IMR-90 (cell line): ENCODE measurements around the gene PLN. TPM values are rescaled to one million over a fixed set of nuclear protein-coding genes. Genes with fewer than 3 reads are reported as not detected.

Experiments
- ATAC-seq: fragments of 200-7000 bp; cut with Tn5 transposase; 2 replicates; pipeline ENCODE4 v1.9.1; 2020; ENCODE audit warnings: low read depth, mild to moderate bottlenecking, moderate library complexity
- BruUV-seq: library from RNA; stranded (reverse); fragments of 400-500 nt; replicated peaks from 2 replicates; lab custom pipeline; 2021; lab: Mats Ljungman, UMichigan
- CTCF ChIA-PET: fragments of 300-600 bp; formaldehyde crosslinking; extraction: SDS; loops from one replicate; lab custom pipeline; 2021; ENCODE audit warnings: antibody characterized with exemption; lab: Yijun Ruan, JAX
- POLR2A ChIA-PET: fragments of 300-600 bp; sonication (Branson Sonifier 250); formaldehyde crosslinking; loops from one replicate; lab custom pipeline; 2022; ENCODE audit warnings: antibody characterized with exemption; ENCODE audit not compliant: unreplicated experiment; lab: Charles Lee
- DNase-seq: peaks from one replicate; pipeline ENCODE4 v3.0.0; 2013
- H2AFZ ChIP-seq: replicated peaks from 2 replicates; pipeline ENCODE3; 2013; ENCODE audit warnings: low read length, mild to moderate bottlenecking; ENCODE audit not compliant: poor library complexity
- H2AK5ac ChIP-seq: 2 replicates; pipeline ENCODE4 v1.6.1; 2013; ENCODE audit warnings: low read depth, low read length, inconsistent platforms
- H2AK9ac ChIP-seq: replicated peaks from 2 replicates; pipeline ENCODE3; 2013; ENCODE audit warnings: mild to moderate bottlenecking, low read depth, low read length, moderate library complexity; ENCODE audit not compliant: poor library complexity
- H2BK120ac ChIP-seq: 2 replicates; pipeline ENCODE4 v1.6.1; 2013; ENCODE audit warnings: low read depth, low read length, inconsistent platforms
- H2BK15ac ChIP-seq: 3 replicates; pipeline ENCODE4 v1.6.1; 2013; ENCODE audit warnings: low read depth, low read length, inconsistent platforms
- H2BK20ac ChIP-seq: 2 replicates; pipeline ENCODE4 v1.6.1; 2013; ENCODE audit warnings: low read depth, mild to moderate bottlenecking, inconsistent platforms, low read length, moderate library complexity
- H2BK5ac ChIP-seq: 2 replicates; pipeline ENCODE4 v1.6.1; 2013; ENCODE audit warnings: mild to moderate bottlenecking, low read depth, low read length, inconsistent platforms; ENCODE audit not compliant: poor library complexity, severe bottlenecking
- H3K14ac ChIP-seq: replicated peaks from 2 replicates; pipeline ENCODE4 v1.6.1; 2013; ENCODE audit warnings: low read depth, low read length, inconsistent platforms
- H3K18ac ChIP-seq: 2 replicates; pipeline ENCODE4 v1.6.1; 2013; ENCODE audit warnings: low read depth, low read length, control low read depth
- H3K23ac ChIP-seq: 2 replicates; pipeline ENCODE4 v1.6.1; 2013; ENCODE audit warnings: low read depth, low read length, inconsistent platforms
- H3K27ac ChIP-seq: 2 replicates; pipeline ENCODE4 v1.5.1; 2013; ENCODE audit warnings: mild to moderate bottlenecking, control low read depth, low read length; ENCODE audit not compliant: insufficient read depth
- H3K27me3 ChIP-seq: 2 replicates; pipeline ENCODE4 v1.6.1; 2013; ENCODE audit warnings: low read length; ENCODE audit not compliant: control insufficient read depth, insufficient read depth
- H3K36me3 ChIP-seq: 2 replicates; pipeline ENCODE4 v1.6.1; 2013; ENCODE audit warnings: low read length, mixed read lengths; ENCODE audit not compliant: control insufficient read depth, insufficient read depth
- H3K4ac ChIP-seq: 2 replicates; pipeline ENCODE4 v1.6.1; 2013; ENCODE audit warnings: low read depth, low read length, inconsistent platforms
- H3K4me1 ChIP-seq: 2 replicates; pipeline ENCODE4 v1.6.1; 2013; ENCODE audit warnings: low read length, mixed read lengths; ENCODE audit not compliant: control insufficient read depth, insufficient read depth
- H3K4me2 ChIP-seq: 2 replicates; pipeline ENCODE4 v1.6.1; 2013; ENCODE audit warnings: low read depth, mild to moderate bottlenecking, control low read depth, low read length, moderate library complexity
- H3K4me3 ChIP-seq: 2 replicates; pipeline ENCODE4 v1.5.1; 2013; ENCODE audit warnings: low read depth, mild to moderate bottlenecking, control low read depth, low read length, moderate library complexity; ENCODE audit not compliant: insufficient read depth
- H3K56ac ChIP-seq: 2 replicates; pipeline ENCODE4 v1.6.1; 2013; ENCODE audit warnings: low read length, inconsistent platforms; ENCODE audit not compliant: insufficient read depth; ENCODE audit errors: extremely low read depth
- H3K79me1 ChIP-seq, 2 experiments: 2 replicates each; pipeline ENCODE4 v1.6.1; 2013; ENCODE audit warnings: low read length in 2 of 2, inconsistent platforms in 1 of 2, low read depth in 1 of 2
- H3K9ac ChIP-seq: 2 replicates; pipeline ENCODE4 v1.6.1; 2013; ENCODE audit warnings: low read depth, low read length, control low read depth
- H3K9me1 ChIP-seq: 2 replicates; pipeline ENCODE4 v1.6.1; 2013; ENCODE audit warnings: low read length, inconsistent platforms; ENCODE audit not compliant: insufficient read depth
- H3K9me3 ChIP-seq: 2 replicates; pipeline ENCODE4 v1.6.1; 2013; ENCODE audit warnings: low read length; ENCODE audit not compliant: control insufficient read depth, insufficient read depth
- H4K20me1 ChIP-seq: 2 replicates; pipeline ENCODE4 v1.6.1; 2013; ENCODE audit warnings: low read length, inconsistent platforms; ENCODE audit not compliant: insufficient read depth
- H4K5ac ChIP-seq: 2 replicates; pipeline ENCODE4 v1.6.1; 2013; ENCODE audit warnings: mild to moderate bottlenecking, low read depth, low read length, control low read depth
- H4K8ac ChIP-seq, 2 experiments: 2 replicates each; pipeline ENCODE4 v1.6.1; 2013; ENCODE audit warnings: low read depth in 2 of 2, low read length in 2 of 2, control low read depth in 1 of 2, inconsistent platforms in 1 of 2
- H4K91ac ChIP-seq: 2 replicates; pipeline ENCODE4 v1.6.1; 2013; ENCODE audit warnings: low read depth, low read length, inconsistent platforms; ENCODE audit not compliant: insufficient read depth
- BHLHE40 ChIP-seq: fragments of 150-350 bp; IDR thresholded peaks from 2 replicates; pipeline ENCODE4 v1.6.1; 2016; ENCODE audit warnings: mild to moderate bottlenecking, low read depth, low read length
- CEBPB ChIP-seq: IDR thresholded peaks from 2 replicates; pipeline ENCODE4 v1.6.1; 2012; ENCODE audit warnings: low read depth, low read length, improper control_type of control experiment
- CTCF ChIP-seq: conservative IDR thresholded peaks from 2 replicates; pipeline ENCODE4 v1.5.1; 2012; ENCODE audit warnings: mild to moderate bottlenecking, low read depth, low read length, improper control_type of control experiment
- ELK1 ChIP-seq: fragments of 150-350 bp; IDR thresholded peaks from 2 replicates; pipeline ENCODE4 v1.6.1; 2016; ENCODE audit warnings: low read depth, mild to moderate bottlenecking, low read length, moderate library complexity, borderline replicate concordance
- FOS ChIP-seq: fragments of 150-350 bp; IDR thresholded peaks from 2 replicates; pipeline ENCODE4 v1.6.1; 2016; ENCODE audit warnings: low read depth, low read length
- MAFK ChIP-seq: IDR thresholded peaks from 2 replicates; pipeline ENCODE4 v1.6.1; 2012; ENCODE audit warnings: low read depth, low read length, improper control_type of control experiment
- MAZ ChIP-seq: IDR thresholded peaks from 2 replicates; pipeline ENCODE4 v1.6.1; 2012; ENCODE audit warnings: low read depth, mild to moderate bottlenecking, low read length, improper control_type of control experiment, moderate library complexity, borderline replicate concordance
- NFE2L2 ChIP-seq: fragments of 150-350 bp; IDR thresholded peaks from 2 replicates; pipeline ENCODE4 v1.6.1; 2016; ENCODE audit warnings: low read depth, mild to moderate bottlenecking, low read length
- POLR2A ChIP-seq: IDR thresholded peaks from 2 replicates; pipeline ENCODE4 v1.6.1; 2012; ENCODE audit warnings: mild to moderate bottlenecking, low read depth, low read length
- RAD21 ChIP-seq: IDR thresholded peaks from 2 replicates; pipeline ENCODE4 v1.6.1; 2012; ENCODE audit warnings: low read length, improper control_type of control experiment
- RCOR1 ChIP-seq: IDR thresholded peaks from 2 replicates; pipeline ENCODE4 v1.6.1; 2012; ENCODE audit warnings: mild to moderate bottlenecking, low read length, improper control_type of control experiment; ENCODE audit not compliant: insufficient replicate concordance
- RFX5 ChIP-seq: IDR thresholded peaks from 2 replicates; pipeline ENCODE4 v1.8.0; 2012; ENCODE audit warnings: low read depth, mild to moderate bottlenecking, low read length, moderate library complexity
- SMC3 ChIP-seq: fragments of 150-350 bp; IDR thresholded peaks from 2 replicates; pipeline ENCODE4 v1.6.1; 2016; ENCODE audit warnings: low read depth, mild to moderate bottlenecking, antibody characterized with exemption, low read length, moderate library complexity
- WGBS, 2 experiments: methylation state at CpG; one replicate each; pipeline versions ENCODE4 v1.1.5 to v1.1.7; 2013; ENCODE audit warnings: missing lambda C conversion rate in 2 of 2; ENCODE audit not compliant: insufficient read length in 1 of 2; ENCODE audit errors: extremely low coverage in 2 of 2; 5-methylcytosine and 5-hydroxymethylcytosine counted together
- dilution Hi-C: fragments of 300-500 bp; cut with HindIII; formaldehyde crosslinking; loops from one replicate; pipeline ENCODE4 v1.14.3; 2018; ENCODE audit warnings: low sequenced_read_pairs; ENCODE audit not compliant: unreplicated experiment
- in situ Hi-C: fragments of 300-500 bp; cut with MboI; formaldehyde crosslinking; loops from 3 replicates; pipeline ENCODE4 v1.14.3; 2019; ENCODE audit warnings: low sequenced_read_pairs, inconsistent platforms, mixed read lengths
- intact Hi-C: fragments of 100-400 bp; cut with micrococcal nuclease; formaldehyde crosslinking; loops from 2 replicates; pipeline ENCODE4 v1.10.0; 2022
- polyA plus RNA-seq, 3 experiments: library from polyadenylated mRNA; depleted of rRNA; stranded (reverse); fragments of >200 nt; gene quantifications; 2 replicates each; pipeline ENCODE4 v1.2.3, GENCODE V29; 2012; ENCODE audit warnings: low replicate concordance in 1 of 3
- total RNA-seq: library from RNA; depleted of rRNA; stranded (reverse); fragments of >200 nt; gene quantifications from 2 replicates; pipeline ENCODE4 v1.2.3, GENCODE V29; 2012

PLN gene
- total and polyA plus RNA-seq, 2 of the 4 experiments (the other 2 are of a cell fraction): under 0.01 TPM; not detected in 1

GRCh38 chr6:118551063-118552053 lies 3.3 kb downstream of the PLN start:
- H2AFZ ChIP-seq: no peak overlapping the region
- no peak overlapping the region for H2AK5ac ChIP-seq
- H3K4ac ChIP-seq: 0 out of 2 replicates have a peak overlapping the region, but pooled peaks have one; percentile 29
- H3K9me3 ChIP-seq: no peaks in the 10 kb centered on the region
- WGBS, 2 experiments: 67% methylated on average over 1 of the region's 3 CpGs; no CpG with 5 or more reads in 1 of the 2 experiments
- DNase-seq: peak; percentile 79
- no peak overlapping the region for H3K23ac ChIP-seq
- no peak overlapping the region for H2AK9ac ChIP-seq
- intact Hi-C loops: loop anchor here (1.0 to 10.0 kb wide), 6 partner anchors 42 to 343 kb away; partner anchors contain the start of gene ASF1A
- no peak overlapping the region for H3K14ac ChIP-seq
- no peaks in the 10 kb centered on the region for H3K27me3 ChIP-seq
- CTCF ChIA-PET: interaction anchor here (0.9 to 1.1 kb wide), 3 partner anchors 264 to 272 kb away, joined by 3 to 7 read pairs (median 6); no protein-coding TSS in a partner anchor
- no peak overlapping the region for H3K4me3 ChIP-seq
- H3K9ac ChIP-seq: no peak overlapping the region
- peaks cover 3% of the 10 kb centered on the region for H3K4me1 ChIP-seq
- no peak overlapping the region for H2BK20ac ChIP-seq
- H3K9me1 ChIP-seq: 0 out of 2 replicates have a peak, but pooled peaks cover 3% of the 10 kb centered on the region
- H3K27ac ChIP-seq: no peak overlapping the region
- POLR2A ChIA-PET: interaction anchor here (0.7 kb wide), 1 partner anchor 12 kb away, joined by 3 read pairs; no protein-coding TSS in a partner anchor
- H2BK15ac ChIP-seq: no peak overlapping the region
- H3K36me3 ChIP-seq: no peaks in the 10 kb centered on the region
- in situ Hi-C loops: no loop called here
- H4K8ac ChIP-seq: no peak overlapping the region
- no peak overlapping the region for H4K5ac ChIP-seq
- dilution Hi-C loops: no loop called here
- H4K91ac ChIP-seq: no peak overlapping the region
- no peak overlapping the region for H3K18ac ChIP-seq
- H3K4me2 ChIP-seq: peak overlapping the region; percentile 56
- peaks cover 7% of the 10 kb centered on the region in 2 experiments; a peak in 3 of 4 replicates for H3K79me1 ChIP-seq
- no peaks in the 10 kb centered on the region; the same call in 1 of the 2 replicates for H4K20me1 ChIP-seq
- no TSS peak for BruUV-seq
- H2BK5ac ChIP-seq: peak overlapping the region; percentile 74
- no peak overlapping the region for H2BK120ac ChIP-seq
- no peak overlapping the region for H3K56ac ChIP-seq
- peak; percentile 84 for ATAC-seq
- TF ChIP-seq CTCF (peak; percentile 80), ELK1 (no peak), RCOR1 (no peak), NFE2L2 (no peak), MAZ (no peak), FOS (no peak), MAFK (no peak), CEBPB (peak; percentile 87), RAD21 (peak; percentile 81), SMC3 (peak; percentile 68), BHLHE40 (no peak), RFX5 (no peak), POLR2A (no peak)
